OCI-LY7 (cell line): ENCODE data around the gene CD63. TPM values are rescaled to one million over a fixed set of nuclear protein-coding genes. Genes with fewer than 3 reads are reported as not detected.

ENCODE experiments used
- BruUV-seq: library from RNA; stranded (reverse); fragments of 400-500 nt; replicated peaks from 2 replicates; lab custom pipeline; 2021; lab: Mats Ljungman, UMichigan
- CTCF ChIA-PET: fragments of 300-600 bp; sonication (Branson Sonifier 250); formaldehyde crosslinking; loops from one replicate; lab custom pipeline; 2022; ENCODE audit warnings: antibody characterized with exemption; ENCODE audit not compliant: unreplicated experiment; lab: Charles Lee
- POLR2A ChIA-PET: fragments of 300-600 bp; sonication (Branson Sonifier 250); formaldehyde crosslinking; loops from one replicate; lab custom pipeline; 2022; ENCODE audit warnings: antibody characterized with exemption; lab: Charles Lee
- DNase-seq: peaks from one replicate; pipeline ENCODE4 v3.0.0-alpha.2; 2015; ENCODE audit warnings: low spot score
- H2AFZ ChIP-seq: fragments of 200-600 bp; sonication (generic), shearing (Covaris generic); 2 replicates; pipeline ENCODE4 v1.6.1; 2014; ENCODE audit warnings: mild to moderate bottlenecking, antibody characterized with exemption, low read length, moderate library complexity
- H3K27ac ChIP-seq: fragments of 200-600 bp; sonication (generic); 2 replicates; pipeline ENCODE4 v1.5.1; 2014; ENCODE audit warnings: mixed run types, low read depth, mild to moderate bottlenecking, moderate library complexity, low read length, inconsistent platforms; ENCODE audit not compliant: poor library complexity, severe bottlenecking
- H3K36me3 ChIP-seq: fragments of 200-600 bp; sonication (generic); 2 replicates; pipeline ENCODE4 v1.6.1; 2014; ENCODE audit warnings: mild to moderate bottlenecking, antibody characterized with exemption, low read length, moderate library complexity, mixed read lengths; ENCODE audit not compliant: insufficient read depth
- H3K4me1 ChIP-seq: fragments of 200-600 bp; sonication (generic); 2 replicates; pipeline ENCODE4 v1.5.1; 2014; ENCODE audit warnings: mild to moderate bottlenecking, low read length; ENCODE audit not compliant: insufficient read depth, poor library complexity, severe bottlenecking
- H3K4me2 ChIP-seq: fragments of 200-600 bp; sonication (generic); 2 replicates; pipeline ENCODE4 v1.6.1; 2014; ENCODE audit warnings: mild to moderate bottlenecking, low read length
- H3K4me3 ChIP-seq: fragments of 200-600 bp; sonication (generic); 2 replicates; pipeline ENCODE4 v1.5.1; 2014; ENCODE audit warnings: mild to moderate bottlenecking, low read depth, low read length; ENCODE audit not compliant: poor library complexity, severe bottlenecking
- H3K79me2 ChIP-seq: fragments of 200-600 bp; sonication (generic); 2 replicates; pipeline ENCODE4 v1.6.1; 2016; ENCODE audit warnings: low read depth, mild to moderate bottlenecking, low read length, moderate library complexity, mixed read lengths; ENCODE audit not compliant: insufficient read depth
- H3K9me2 ChIP-seq: fragments of 200-600 bp; sonication (generic); 2 replicates; pipeline ENCODE4 v1.6.1; 2016; ENCODE audit warnings: mild to moderate bottlenecking, low read length, mixed read lengths; ENCODE audit not compliant: insufficient read depth
- H3K9me3 ChIP-seq: fragments of 200-600 bp; sonication (generic); 2 replicates; pipeline ENCODE4 v1.6.1; 2014; ENCODE audit warnings: mild to moderate bottlenecking, mixed run types, low read length, mixed read lengths
- H4K20me1 ChIP-seq: fragments of 200-600 bp; sonication (generic); 2 replicates; pipeline ENCODE4 v1.6.1; 2014; ENCODE audit warnings: mild to moderate bottlenecking, antibody characterized with exemption, low read length, moderate library complexity, mixed read lengths; ENCODE audit not compliant: insufficient read depth
- EZH2phosphoT487 ChIP-seq: fragments of 200-600 bp; sonication (generic); IDR thresholded peaks from 2 replicates; pipeline ENCODE4 v1.6.1; 2018; ENCODE audit warnings: low read depth, borderline replicate concordance, mild to moderate bottlenecking, mixed run types, antibody characterized with exemption, low read length, moderate library complexity, mixed read lengths
- intact Hi-C: fragments of 100-400 bp; cut with micrococcal nuclease; formaldehyde crosslinking; loops from one replicate; pipeline ENCODE4 v1.10.0; 2022; ENCODE audit not compliant: unreplicated experiment
- total RNA-seq, 2 experiments: library from RNA; depleted of rRNA in 1 of 2; stranded (reverse); fragments of >200 nt in 1 of 2; shearing (Covaris generic) in 1 of 2; gene quantifications; 2 replicates each; pipeline ENCODE4 v1.2.3, GENCODE V29; 2014 to 2022
- TF ChIP-seq, protein P1 (sequence below): fragments of 200-600 bp; sonication (generic); conservative IDR thresholded peaks from 2 replicates; pipeline ENCODE4 v1.5.1; 2014; ENCODE audit warnings: mild to moderate bottlenecking, antibody characterized with exemption, low read length, moderate library complexity, mixed read lengths

CD63 gene
- total RNA-seq, 2 experiments from 2014 or later: 102 to 130 TPM

- Histone ChIP-seq H3K79me2 (peaks cover 16% of the 10 kb centered on the region; the same call in 1 of the 2 replicates), H2AFZ (no peak within 1 kb of the TSS), H3K9me3 (no peaks in the 10 kb centered on the region), H3K36me3 (peaks cover 56% of the 10 kb centered on the region), H3K9me2 (no peaks in the 10 kb centered on the region), H3K4me1 (peaks cover 31% of the 10 kb centered on the region), H4K20me1 (no peaks in the 10 kb centered on the region), H3K4me2 (no peak within 1 kb of the TSS), H3K27ac (no peak within 1 kb of the TSS), H3K4me3 (no peak within 1 kb of the TSS)
- TF ChIP-seq, protein P1, sequence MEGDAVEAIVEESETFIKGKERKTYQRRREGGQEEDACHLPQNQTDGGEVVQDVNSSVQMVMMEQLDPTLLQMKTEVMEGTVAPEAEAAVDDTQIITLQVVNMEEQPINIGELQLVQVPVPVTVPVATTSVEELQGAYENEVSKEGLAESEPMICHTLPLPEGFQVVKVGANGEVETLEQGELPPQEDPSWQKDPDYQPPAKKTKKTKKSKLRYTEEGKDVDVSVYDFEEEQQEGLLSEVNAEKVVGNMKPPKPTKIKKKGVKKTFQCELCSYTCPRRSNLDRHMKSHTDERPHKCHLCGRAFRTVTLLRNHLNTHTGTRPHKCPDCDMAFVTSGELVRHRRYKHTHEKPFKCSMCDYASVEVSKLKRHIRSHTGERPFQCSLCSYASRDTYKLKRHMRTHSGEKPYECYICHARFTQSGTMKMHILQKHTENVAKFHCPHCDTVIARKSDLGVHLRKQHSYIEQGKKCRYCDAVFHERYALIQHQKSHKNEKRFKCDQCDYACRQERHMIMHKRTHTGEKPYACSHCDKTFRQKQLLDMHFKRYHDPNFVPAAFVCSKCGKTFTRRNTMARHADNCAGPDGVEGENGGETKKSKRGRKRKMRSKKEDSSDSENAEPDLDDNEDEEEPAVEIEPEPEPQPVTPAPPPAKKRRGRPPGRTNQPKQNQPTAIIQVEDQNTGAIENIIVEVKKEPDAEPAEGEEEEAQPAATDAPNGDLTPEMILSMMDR: no peak
- no peak for TF ChIP-seq EZH2phosphoT487
- intact Hi-C loops: no loop called here
- CTCF ChIA-PET: interaction anchor here (0.9 kb wide), 2 partner anchors 19 to 63 kb away, joined by 3 read pairs; no protein-coding TSS in a partner anchor
- POLR2A ChIA-PET: interaction anchor here (1.1 kb wide), 1 partner anchor 46 kb away, joined by 4 read pairs; no protein-coding TSS in a partner anchor
- BruUV-seq: no TSS peak
- no peak for DNase-seq
Observed at GRCh38 chr12:55720071-55720564, 8.7 kb downstream of the CD63 start, which contains the start of gene RDH5. RDH5 (plus strand) TSS chr12:55720393; CDS start chr12:55721185, 792 bp downstream.

GRCh38 chr12:55719371-55719770, 9.4 kb downstream of the CD63 start:
- Histone ChIP-seq H4K20me1 (no peaks in the 10 kb centered on the region), H3K9me3 (no peaks in the 10 kb centered on the region), H2AFZ (no peak overlapping the region), H3K4me2 (no peak overlapping the region), H3K9me2 (no peaks in the 10 kb centered on the region), H3K4me3 (no peak overlapping the region), H3K79me2 (peaks cover 16% of the 10 kb centered on the region; the same call in 1 of the 2 replicates), H3K27ac (no peak overlapping the region), H3K4me1 (peaks cover 28% of the 10 kb centered on the region), H3K36me3 (peaks cover 50% of the 10 kb centered on the region)
- intact Hi-C loops: loop anchor here (5.0 kb wide), 1 partner anchor 47 kb away; no protein-coding TSS in a partner anchor
- DNase-seq: no peak
- no peak for TF ChIP-seq EZH2phosphoT487
- TF ChIP-seq, protein P1: no peak
- POLR2A ChIA-PET: interaction anchor here (0.7 to 1.1 kb wide), 2 partner anchors 15 to 46 kb away, joined by 4 read pairs; no protein-coding TSS in a partner anchor
- CTCF ChIA-PET: interaction anchor here (0.6 to 0.9 kb wide), 3 partner anchors 20 to 471 kb away, joined by 3 to 4 read pairs (median 3); no protein-coding TSS in a partner anchor
- BruUV-seq: no TSS peak
